Upper lobe of right lung (tissue), 1 donor: ENCODE measurements around the gene COL18A1. TPM values are rescaled to one million over a fixed set of nuclear protein-coding genes. Genes with fewer than 3 reads are reported as not detected.
A peak's percentile ranks its signal among the peaks of the same experiment; 100 is the strongest.

Source experiments
- ATAC-seq: fragments of 200-7000 bp; cut with Tn5 transposase; one replicate; pipeline ENCODE4 v1.9.1; 2020; ENCODE audit warnings: mild to moderate bottlenecking, moderate library complexity
- DNase-seq: peaks from one replicate; pipeline ENCODE4 v3.0.0-alpha.2; 2020
- H3K27ac ChIP-seq: fragments of 200-600 bp; one replicate; pipeline ENCODE4 v1.8.0; 2022
- H3K27me3 ChIP-seq: fragments of 200-600 bp; one replicate; pipeline ENCODE4 v1.8.0; 2022; ENCODE audit warnings: mild to moderate bottlenecking
- H3K36me3 ChIP-seq: fragments of 200-600 bp; one replicate; pipeline ENCODE4 v1.8.0; 2022
- H3K4me1 ChIP-seq: fragments of 200-600 bp; one replicate; pipeline ENCODE4 v1.8.0; 2022
- H3K4me3 ChIP-seq: fragments of 200-600 bp; one replicate; pipeline ENCODE4 v1.8.0; 2022; ENCODE audit warnings: mild to moderate bottlenecking
- H3K9me3 ChIP-seq: fragments of 200-600 bp; one replicate; pipeline ENCODE4 v1.8.0; 2022
- CTCF ChIP-seq: fragments of 200-600 bp; IDR thresholded peaks from one replicate; pipeline ENCODE4 v1.8.0; 2022; ENCODE audit warnings: antibody characterized with exemption
- intact Hi-C: fragments of 100-400 bp; cut with DNase I; formaldehyde crosslinking; loops from one replicate; pipeline ENCODE4 v1.11.0; 2022
- total RNA-seq: library from RNA; stranded (reverse); fragmentation: NEBNext Ultra II Directional; extraction: Animal tissue kit (Norgen Biotek cat#: 25700); gene quantifications from one replicate; pipeline ENCODE4 v1.2.1, GENCODE V29; 2021
- donor health status: DM: no; HTN: yes; CAD: no; lungs with severe emphysema.

Gene COL18A1
- total RNA-seq, 1 donor from 2014 or later: 60.4 TPM

DNA sequence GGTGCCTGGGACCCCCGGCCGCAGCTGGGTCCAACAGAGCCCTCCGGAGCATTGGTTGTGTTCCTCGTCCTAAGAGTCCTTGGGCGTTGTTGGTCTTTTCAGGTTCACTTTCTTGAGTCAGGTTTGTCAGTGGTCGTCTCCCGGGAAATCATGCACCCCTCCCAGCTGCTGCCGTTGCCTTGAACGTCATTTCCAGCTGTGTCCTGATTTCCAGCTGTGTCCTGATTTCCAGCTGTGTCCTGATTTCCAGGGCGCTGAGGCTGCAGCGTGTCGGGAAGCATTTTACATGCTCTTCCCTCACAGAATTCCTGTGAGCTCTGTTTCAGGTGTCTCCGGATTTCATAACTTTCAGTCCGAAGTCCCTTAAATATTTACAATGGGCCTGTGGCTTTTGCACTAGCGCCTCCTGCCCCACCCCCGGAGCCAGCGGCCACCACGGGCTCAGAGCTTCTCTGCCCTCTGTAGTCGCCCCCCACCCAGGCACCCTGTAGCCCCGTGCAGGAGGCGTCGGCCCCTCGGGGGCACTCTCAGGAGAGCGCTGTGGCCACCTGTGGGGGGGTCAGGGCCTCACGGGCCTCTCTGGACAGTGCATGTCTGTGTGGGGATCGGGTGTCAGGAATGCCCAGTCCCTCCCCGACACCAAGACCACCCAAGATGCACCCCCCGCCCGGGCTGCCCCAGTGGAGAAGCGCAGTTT lies 66.7 kb downstream of the COL18A1 start:
- H3K27me3 ChIP-seq: no peaks in the 10 kb centered on the region
- intact Hi-C loops: no loop called here
- no peak for ATAC-seq
- no peak for DNase-seq
- H3K4me1 ChIP-seq: peaks cover 19% of the 10 kb centered on the region
- H3K4me3 ChIP-seq: no peak overlapping the region
- H3K36me3 ChIP-seq: peaks cover 4% of the 10 kb centered on the region
- H3K27ac ChIP-seq: peak overlapping the region; percentile 77
- no peaks in the 10 kb centered on the region for H3K9me3 ChIP-seq
- TF ChIP-seq CTCF: no peak

GRCh38 chr21:45472445-45473365 lies 67.7 kb downstream of the COL18A1 start:
- no peak for DNase-seq
- H3K36me3 ChIP-seq: peaks cover 4% of the 10 kb centered on the region
- peaks cover 24% of the 10 kb centered on the region for H3K4me1 ChIP-seq
- TF ChIP-seq CTCF: no peak
- no peak overlapping the region for H3K4me3 ChIP-seq
- intact Hi-C loops: no loop called here
- H3K27me3 ChIP-seq: no peaks in the 10 kb centered on the region
- H3K9me3 ChIP-seq: no peaks in the 10 kb centered on the region
- no peak for ATAC-seq
- peak overlapping the region; percentile 77 for H3K27ac ChIP-seq

- Histone ChIP-seq H3K27me3 (no peaks in the 10 kb centered on the region), H3K4me3 (no peak overlapping the region), H3K4me1 (peaks cover 31% of the 10 kb centered on the region), H3K9me3 (no peaks in the 10 kb centered on the region), H3K27ac (no peak overlapping the region), H3K36me3 (peaks cover 4% of the 10 kb centered on the region)
- TF ChIP-seq CTCF: no peak
- intact Hi-C loops: no loop called here
- ATAC-seq (no peak), DNase-seq (no peak)
Measured at GRCh38 chr21:45473496-45474322, 68.7 kb downstream of the COL18A1 start.

GRCh38 chr21:45474323-45474950 lies 69.5 kb downstream of the COL18A1 start:
- TF ChIP-seq CTCF: no peak

More at GRCh38 chr21:45474323-45474950, 69.5 kb downstream of the COL18A1 start:
- peaks cover 4% of the 10 kb centered on the region for H3K36me3 ChIP-seq
- H3K4me1 ChIP-seq: peaks cover 29% of the 10 kb centered on the region
- H3K27me3 ChIP-seq: no peaks in the 10 kb centered on the region
- H3K9me3 ChIP-seq: no peaks in the 10 kb centered on the region
- H3K4me3 ChIP-seq: no peak overlapping the region
- intact Hi-C loops: no loop called here
- ATAC-seq (no peak), DNase-seq (no peak)
- H3K27ac ChIP-seq: no peak overlapping the region
